GM12878 (cell line): Measurements from ENCODE around the gene CLEC7A. TPM values are rescaled to one million over a fixed set of nuclear protein-coding genes. Genes with fewer than 3 reads are reported as not detected.

Source experiments
- ATAC-seq: fragments of 200-7000 bp; cut with Tn5 transposase; 3 replicates; pipeline ENCODE4 v1.9.1; 2020; ENCODE audit warnings: mild to moderate bottlenecking, moderate library complexity
- BruUV-seq: library from RNA; stranded (reverse); fragments of 400-500 nt; replicated peaks from 2 replicates; lab custom pipeline; 2021; lab: Mats Ljungman, UMichigan
- CTCF ChIA-PET: fragments of 300-600 bp; sonication (Branson Sonifier 250); formaldehyde crosslinking; extraction: SDS; loops from one replicate; lab custom pipeline; 2021; ENCODE audit warnings: inconsistent platforms; lab: Yijun Ruan, JAX
- POLR2A ChIA-PET: fragments of 350-600 bp; formaldehyde crosslinking; extraction: SDS; loops from one replicate; lab custom pipeline; 2021; ENCODE audit warnings: inconsistent platforms; lab: Charles Lee
- RAD21 ChIA-PET: fragments of 300-600 bp; sonication (Branson Sonifier 250); formaldehyde crosslinking; loops from one replicate; lab custom pipeline; 2023; ENCODE audit warnings: antibody characterized with exemption; ENCODE audit not compliant: unreplicated experiment; lab: Charles Lee
- SMC1A ChIA-PET: fragments of 300-600 bp; sonication (Branson Sonifier 250); formaldehyde crosslinking; loops from one replicate; lab custom pipeline; 2023; ENCODE audit not compliant: unreplicated experiment, uncharacterized antibody; lab: Charles Lee
- DNase-seq: peaks from one replicate; pipeline ENCODE4 v3.0.0-alpha.2; 2011; ENCODE audit warnings: low read depth, low spot score
- FAIRE-seq: peaks from 3 replicates; lab custom pipeline; 2011; peaks lifted over from hg19 to GRCh38; lab: Jason Lieb, UNC
- H2AFZ ChIP-seq: 2 replicates; pipeline ENCODE4 v1.6.0; 2011; ENCODE audit warnings: low read depth, low read length, control low read depth; ENCODE audit not compliant: control insufficient read depth
- H3K27ac ChIP-seq: 2 replicates; pipeline ENCODE4 v1.5.1; 2011; ENCODE audit warnings: control low read depth; ENCODE audit not compliant: control insufficient read depth, insufficient read depth
- H3K27me3 ChIP-seq, 2 experiments: replicated peaks in 1 of 2; 2 replicates each; pipeline versions ENCODE4 v1.6.0 to v1.6.1; 2011; ENCODE audit warnings: low read length in 1 of 2; ENCODE audit not compliant: control insufficient read depth in 2 of 2, insufficient read depth in 2 of 2
- H3K36me3 ChIP-seq, 2 experiments: 2 replicates each; pipeline ENCODE4 v1.5.1; 2011; ENCODE audit warnings: low read length in 1 of 2; ENCODE audit not compliant: control insufficient read depth in 2 of 2, insufficient read depth in 2 of 2
- H3K4me1 ChIP-seq: 2 replicates; pipeline ENCODE4 v1.6.1; 2011; ENCODE audit warnings: mild to moderate bottlenecking, low read length, moderate library complexity, mixed read lengths; ENCODE audit not compliant: control insufficient read depth, insufficient read depth
- H3K4me2 ChIP-seq: 2 replicates; pipeline ENCODE4 v1.6.0; 2011; ENCODE audit warnings: control low read depth; ENCODE audit not compliant: control insufficient read depth, insufficient read depth
- H3K4me3 ChIP-seq: fragments of 200-600 bp; sonication (generic); 2 replicates; pipeline ENCODE4 v1.5.1; 2016
- H3K79me2 ChIP-seq: 2 replicates; pipeline ENCODE4 v1.6.0; 2011; ENCODE audit warnings: low read length; ENCODE audit not compliant: control insufficient read depth, insufficient read depth
- H3K9ac ChIP-seq: 2 replicates; pipeline ENCODE4 v1.8.0; 2011; ENCODE audit warnings: low read length, control low read depth, mixed read lengths; ENCODE audit not compliant: control insufficient read depth, insufficient read depth
- H3K9me3 ChIP-seq: replicated peaks from 3 replicates; pipeline ENCODE4 v1.5.1; 2011; ENCODE audit warnings: mild to moderate bottlenecking, low read length; ENCODE audit not compliant: control insufficient read depth, insufficient read depth
- H4K20me1 ChIP-seq: 2 replicates; pipeline ENCODE4 v1.6.0; 2011; ENCODE audit not compliant: control insufficient read depth, insufficient read depth
- CREM ChIP-seq: IDR thresholded peaks from 2 replicates; pipeline ENCODE4 v1.6.1; 2014; ENCODE audit warnings: antibody characterized with exemption, low read depth
- PBX3 ChIP-seq: IDR thresholded peaks from 2 replicates; pipeline ENCODE4 v1.6.1; 2011; ENCODE audit warnings: mild to moderate bottlenecking, low read depth, low read length, moderate library complexity; ENCODE audit not compliant: insufficient replicate concordance
- SPI1 ChIP-seq: IDR thresholded peaks from 2 replicates; pipeline ENCODE4 v1.6.1; 2011; ENCODE audit warnings: low read depth, mild to moderate bottlenecking, low read length, moderate library complexity, borderline replicate concordance; ENCODE audit not compliant: insufficient read depth
- STAT1 ChIP-seq: fragments of 450-650 bp; conservative IDR thresholded peaks from 2 replicates; pipeline ENCODE4 v1.6.1; 2014; ENCODE audit warnings: antibody characterized with exemption, mild to moderate bottlenecking
- ZBTB11 ChIP-seq: fragments of 450-650 bp; formaldehyde crosslinking; IDR thresholded peaks from 2 replicates; pipeline ENCODE4 v1.5.0; 2022; ENCODE audit warnings: mild to moderate bottlenecking, missing genetic modification characterization
- WGBS: methylation state at CpG from one replicate; pipeline ENCODE4 v1.1.6; 2016; ENCODE audit warnings: low lambda C conversion rate; ENCODE audit not compliant: insufficient replicate concordance, insufficient coverage; ENCODE audit errors: missing lambda C conversion rate; 5-methylcytosine and 5-hydroxymethylcytosine counted together
- in situ Hi-C: fragments of 300-500 bp; cut with MboI; formaldehyde crosslinking; loops from 9 replicates; pipeline ENCODE4 v1.14.3; 2018; ENCODE audit warnings: mixed read lengths
- intact Hi-C: fragments of 100-400 bp; cut with micrococcal nuclease; formaldehyde crosslinking; loops from one replicate; pipeline ENCODE4 v1.14.2; 2022; ENCODE audit not compliant: unreplicated experiment
- polyA plus RNA-seq, 11 experiments: library from polyadenylated mRNA; depleted of rRNA in 4 of 11; unstranded in 6 of 11; stranded (reverse) in 5 of 11; fragments of >200 nt; fragmentation: Nextera tagmentation in 4 of 11; fragmentation: Illumina TruSeq in 1 of 11; extraction: Ambion mirVana in 4 of 11; extraction: Trizol in 1 of 11; gene quantifications; 1 replicate in 1 of 11; 2 replicates in 10 of 11; pipeline versions ENCODE4 v1.2.1 to v1.2.3, GENCODE V29; 2011 to 2016; ENCODE audit warnings: inconsistent platforms in 2 of 11, missing spikeins in 2 of 11, low read depth in 1 of 11
- total RNA-seq, 4 experiments: library from RNA; depleted of rRNA in 3 of 4; stranded (reverse); fragments of >200 nt in 3 of 4; fragmentation: Illumina TruSeq in 1 of 4; extraction: Trizol in 1 of 4; gene quantifications; 2 replicates each; pipeline versions ENCODE4 v1.2.1 to v1.2.3, GENCODE V29; 2013 to 2021

Gene CLEC7A
- total and polyA plus RNA-seq, 10 of the 15 experiments (the other 5 are each of a cell fraction or from before 2014, with no cell fraction given), result not detected

- Histone ChIP-seq H3K79me2 (no peaks in the 10 kb centered on the region), H3K27me3 (no peaks in the 10 kb centered on the region), H3K4me1 (peaks cover 7% of the 10 kb centered on the region; the same call in 1 of the 2 replicates), H3K9me3 (no peaks in the 10 kb centered on the region), H3K4me2 (no peak overlapping the region), H3K36me3 (no peaks in the 10 kb centered on the region), H3K9ac (no peak overlapping the region), H2AFZ (no peak overlapping the region), H3K4me3 (no peak overlapping the region), H3K27ac (no peak overlapping the region), H4K20me1 (no peaks in the 10 kb centered on the region)
- FAIRE-seq, result peak; percentile 38
- CTCF ChIA-PET, result interaction anchor here (0.7 kb wide), 1 partner anchor 20 kb away, joined by 3 read pairs; no protein-coding TSS in a partner anchor
- POLR2A ChIA-PET, result no interaction called here
- TF ChIP-seq ZBTB11 (CRISPR knock-in tag) (no peak), PBX3 (no peak), SPI1 (peak; percentile 53), CREM (no peak), STAT1 (no peak)
- RAD21 ChIA-PET, result no interaction called here
- no peak for ATAC-seq
- 0% methylated on average over 3 of the region's 3 CpGs for WGBS
- DNase-seq, result no peak
- SMC1A ChIA-PET, result interaction anchor here (0.5 kb wide), 1 partner anchor 26 kb away, joined by 3 read pairs; no protein-coding TSS in a partner anchor
- in situ Hi-C loops (no loop called here), intact Hi-C loops (no loop called here)
- no TSS peak for BruUV-seq
Measured at GRCh38 chr12:10163084-10163483, 33.1 kb upstream of the CLEC7A start.
